GM21447 (cell line): Measurements from ENCODE around the gene CCNF.

ENCODE experiments used
- ATAC-seq: cut with Tn5 transposase; IDR thresholded peaks from one replicate; pipeline ENCODE4 v1.9.1; 2021; ENCODE audit not compliant: unreplicated experiment

Gene CCNF

GRCh38 chr16:2484898-2485508, 55.8 kb downstream of the CCNF start:
- no peak for ATAC-seq

GRCh38 chr16:2485811-2486507, 56.7 kb downstream of the CCNF start:
- ATAC-seq: no peak

GRCh38 chr16:2486645-2487516, 57.6 kb downstream of the CCNF start:
- ATAC-seq: peak; percentile 82

GRCh38 chr16:2487517-2487842, 58.2 kb downstream of the CCNF start:
- no peak for ATAC-seq

- no peak for ATAC-seq
Observed at GRCh38 chr16:2487903-2488531, 58.8 kb downstream of the CCNF start.

GRCh38 chr16:2489581-2489980, 60.3 kb downstream of the CCNF start:
- no peak for ATAC-seq

GRCh38 chr16:2490190-2491105, 61.2 kb downstream of the CCNF start:
- no peak for ATAC-seq

GRCh38 chr16:2492292-2492691, 63.0 kb downstream of the CCNF start:
- ATAC-seq: no peak

GRCh38 chr16:2493605-2494004, 64.4 kb downstream of the CCNF start:
- ATAC-seq: no peak

- ATAC-seq: no peak
Observed at GRCh38 chr16:2494616-2495015, 65.4 kb downstream of the CCNF start.

- ATAC-seq: no peak
Observed at GRCh38 chr16:2495041-2495440, 65.8 kb downstream of the CCNF start.

GRCh38 chr16:2496223-2497115, 67.2 kb downstream of the CCNF start:
- ATAC-seq: no peak

- ATAC-seq: no peak
Observed at GRCh38 chr16:2497116-2497630, 67.9 kb downstream of the CCNF start.

GRCh38 chr16:2497695-2498484, 68.6 kb downstream of the CCNF start:
- ATAC-seq: no peak

GRCh38 chr16:2498531-2499253, 69.4 kb downstream of the CCNF start:
- ATAC-seq: no peak

- no peak for ATAC-seq
Observed at GRCh38 chr16:2499454-2499853, 70.2 kb downstream of the CCNF start.

- no peak for ATAC-seq
Observed at GRCh38 chr16:2499890-2500429, 70.7 kb downstream of the CCNF start.
